AG09309 (cell line): ENCODE data around the gene PRKCZ.
A peak's percentile ranks its signal among the peaks of the same experiment; 100 is the strongest.

ENCODE experiments used
- DNase-seq: peaks from one replicate; pipeline ENCODE4 v3.0.0-alpha.2; 2010; ENCODE audit warnings: low read depth
- H3K4me3 ChIP-seq: 2 replicates; pipeline ENCODE4 v1.5.1; 2011; ENCODE audit warnings: mild to moderate bottlenecking, low read depth, low read length, moderate library complexity; ENCODE audit not compliant: control insufficient read depth
- CTCF ChIP-seq: IDR thresholded peaks from 2 replicates; pipeline ENCODE4 v1.5.1; 2011; ENCODE audit warnings: mild to moderate bottlenecking, low read depth, low read length, inconsistent platforms; ENCODE audit not compliant: insufficient read depth, control insufficient read depth; ENCODE audit errors: missing control alignments

PRKCZ gene

DNA sequence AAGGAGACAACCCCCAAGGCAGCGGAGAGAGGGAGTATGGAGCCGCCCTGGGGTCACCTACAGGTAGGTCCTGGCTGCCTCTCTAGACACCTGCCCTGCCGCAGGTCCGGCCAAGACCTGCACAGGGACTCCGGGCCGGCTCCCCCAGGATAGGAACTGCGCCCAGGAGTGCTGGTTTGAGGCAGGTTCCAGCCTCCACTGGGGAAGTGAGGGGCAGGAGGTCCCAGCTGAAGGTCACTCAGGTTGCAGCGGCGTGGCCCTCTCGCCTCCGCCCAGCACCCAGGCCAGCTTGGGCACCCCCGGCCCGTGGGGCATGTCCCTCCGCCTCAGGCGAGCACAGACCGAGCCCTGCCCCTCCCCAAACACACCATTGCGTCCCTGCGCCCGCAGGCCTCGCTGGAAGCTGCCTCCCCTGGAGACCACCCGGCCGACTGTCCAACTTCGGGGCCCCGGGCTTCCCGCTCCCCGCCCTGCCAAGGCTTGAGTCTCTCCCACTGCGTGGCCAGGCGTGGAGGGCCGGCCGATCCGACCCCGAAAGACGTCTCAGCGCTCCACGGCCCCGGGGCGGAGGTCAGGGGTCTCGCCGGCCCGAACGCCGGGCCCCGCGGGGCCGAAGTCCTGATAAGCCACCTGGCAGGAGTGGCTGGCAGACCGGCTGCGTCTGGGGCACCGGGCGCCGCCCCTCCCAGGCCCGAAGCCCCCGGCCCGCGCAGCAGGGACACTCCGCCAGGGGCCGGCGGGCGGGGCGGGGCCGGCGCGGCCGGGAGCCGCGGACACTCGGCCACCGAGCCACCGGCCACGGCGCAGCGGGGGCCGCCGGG is 176.5 kb downstream of the PRKCZ start:
- TF ChIP-seq CTCF: no peak
- no peak for DNase-seq

GRCh38 chr1:2227346-2228156 is 177.3 kb downstream of the PRKCZ start:
- H3K4me3 ChIP-seq: peak overlapping the region; percentile 68
- no peak for TF ChIP-seq CTCF
- peak; percentile 84 for DNase-seq

More for the DNA sequence above, 176.5 kb downstream of the PRKCZ start:
- H3K4me3 ChIP-seq: peak overlapping the region; percentile 68

GRCh38 chr1:2228157-2228594 is 178.0 kb downstream of the PRKCZ start, which contains the start of gene SKI:
Gene SKI (plus strand): TSS chr1:2228319. CDS start chr1:2228767, 448 bp downstream.
- TF ChIP-seq CTCF: no peak
- H3K4me3 ChIP-seq: peak within 1 kb of the TSS; percentile 94
- no peak for DNase-seq

DNA sequence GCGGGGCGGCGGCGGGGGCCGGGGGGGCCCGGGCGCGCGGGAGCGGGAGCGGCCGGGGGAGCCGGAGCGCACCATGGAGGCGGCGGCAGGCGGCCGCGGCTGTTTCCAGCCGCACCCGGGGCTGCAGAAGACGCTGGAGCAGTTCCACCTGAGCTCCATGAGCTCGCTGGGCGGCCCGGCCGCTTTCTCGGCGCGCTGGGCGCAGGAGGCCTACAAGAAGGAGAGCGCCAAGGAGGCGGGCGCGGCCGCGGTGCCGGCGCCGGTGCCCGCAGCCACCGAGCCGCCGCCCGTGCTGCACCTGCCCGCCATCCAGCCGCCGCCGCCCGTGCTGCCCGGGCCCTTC is 178.5 kb downstream of the PRKCZ start:
- TF ChIP-seq CTCF: no peak
- DNase-seq: no peak
- peak overlapping the region; percentile 94 for H3K4me3 ChIP-seq

GRCh38 chr1:2229037-2229864 is 179.0 kb downstream of the PRKCZ start:
- no peak for TF ChIP-seq CTCF
- no peak for DNase-seq
- peak overlapping the region; percentile 94 for H3K4me3 ChIP-seq
